Measurements from ENCODE around the gene AP5S1. TPM values are rescaled to one million over a fixed set of nuclear protein-coding genes. Genes with fewer than 3 reads are reported as not detected.

The AP5S1 gene
- total and polyA plus RNA-seq, 2 of the 13 experiments (the other 11 are each of a cell fraction or from before 2014, with no cell fraction given): 7.9 to 23.2 TPM

GRCh38 chr20:3846740-3847428, 26.5 kb downstream of the AP5S1 start, which contains the start of gene MAVS (continued):
- no peak for TF ChIP-seq ADNP (CRISPR knock-in tag; IDR thresholded peaks at IDR 0.05)
- peak; percentile 88 for TF ChIP-seq HES4 (CRISPR knock-in tag; IDR thresholded peaks at IDR 0.05; ENCODE audit: borderline replicate concordance)
- TF ChIP-seq ZNF207 (IDR thresholded peaks at IDR 0.05; ENCODE audit: borderline replicate concordance): no peak
- TF ChIP-seq TAF15 (IDR thresholded peaks at IDR 0.05; ENCODE audit: low read depth, low read length, poor library complexity, severe bottlenecking): no peak
- peak; percentile 85 for TF ChIP-seq KMT2B (CRISPR knock-in tag; IDR thresholded peaks at IDR 0.05)
- TF ChIP-seq CC2D1A (CRISPR knock-in tag; IDR thresholded peaks at IDR 0.05): no peak
- TF ChIP-seq TRAFD1 (CRISPR knock-in tag; IDR thresholded peaks at IDR 0.05; ENCODE audit: borderline replicate concordance): no peak
- peak; percentile 16 for TF ChIP-seq TEAD3 (CRISPR knock-in tag; optimal IDR thresholded peaks at IDR 0.05; ENCODE audit: borderline replicate concordance)
- TF ChIP-seq ZNF326 (CRISPR knock-in tag; IDR thresholded peaks at IDR 0.05; ENCODE audit: borderline replicate concordance): peak; percentile 35; the same call in 1 of the 2 replicates
- TF ChIP-seq ZNF558 (CRISPR knock-in tag; IDR thresholded peaks at IDR 0.05; ENCODE audit: borderline replicate concordance): peak; percentile 94
- TF ChIP-seq CREBL2 (CRISPR knock-in tag; IDR thresholded peaks at IDR 0.05; ENCODE audit: borderline replicate concordance): no peak; the same call in 1 of the 2 replicates
- no peak; the same call in 1 of the 2 replicates for TF ChIP-seq ZNF598 (CRISPR knock-in tag; IDR thresholded peaks at IDR 0.05; ENCODE audit: borderline replicate concordance)
- TF ChIP-seq, protein P1, sequence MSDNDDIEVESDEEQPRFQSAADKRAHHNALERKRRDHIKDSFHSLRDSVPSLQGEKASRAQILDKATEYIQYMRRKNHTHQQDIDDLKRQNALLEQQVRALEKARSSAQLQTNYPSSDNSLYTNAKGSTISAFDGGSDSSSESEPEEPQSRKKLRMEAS (IDR thresholded peaks at IDR 0.05): peak; percentile 74
- no peak; the same call in 1 of the 2 replicates for TF ChIP-seq ZNF441 (CRISPR knock-in tag; IDR thresholded peaks at IDR 0.05; ENCODE audit: borderline replicate concordance)
- TF ChIP-seq SNAPC5 (CRISPR knock-in tag; IDR thresholded peaks at IDR 0.05; ENCODE audit: borderline replicate concordance): no peak; the same call in 1 of the 2 replicates
- TF ChIP-seq, protein P2, sequence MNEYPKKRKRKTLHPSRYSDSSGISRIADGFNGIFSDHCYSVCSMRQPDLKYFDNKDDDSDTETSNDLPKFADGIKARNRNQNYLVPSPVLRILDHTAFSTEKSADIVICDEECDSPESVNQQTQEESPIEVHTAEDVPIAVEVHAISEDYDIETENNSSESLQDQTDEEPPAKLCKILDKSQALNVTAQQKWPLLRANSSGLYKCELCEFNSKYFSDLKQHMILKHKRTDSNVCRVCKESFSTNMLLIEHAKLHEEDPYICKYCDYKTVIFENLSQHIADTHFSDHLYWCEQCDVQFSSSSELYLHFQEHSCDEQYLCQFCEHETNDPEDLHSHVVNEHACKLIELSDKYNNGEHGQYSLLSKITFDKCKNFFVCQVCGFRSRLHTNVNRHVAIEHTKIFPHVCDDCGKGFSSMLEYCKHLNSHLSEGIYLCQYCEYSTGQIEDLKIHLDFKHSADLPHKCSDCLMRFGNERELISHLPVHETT (CRISPR knock-in tag; conservative IDR thresholded peaks at IDR 0.05): peak; percentile 45
- peak; percentile 63; the same call in 1 of the 2 replicates for TF ChIP-seq KDM3A (CRISPR knock-in tag; IDR thresholded peaks at IDR 0.05; ENCODE audit: low read depth)
- peak; percentile 85; the same call in 1 of the 2 replicates for TF ChIP-seq RFXANK (CRISPR knock-in tag; IDR thresholded peaks at IDR 0.05)
- peak; percentile 16; the same call in 1 of the 2 replicates for TF ChIP-seq ISX (CRISPR knock-in tag; conservative IDR thresholded peaks at IDR 0.05)
- peak; percentile 99 for TF ChIP-seq ZNF703 (CRISPR knock-in tag; IDR thresholded peaks at IDR 0.05; ENCODE audit: borderline replicate concordance)
- TF ChIP-seq ZSCAN9 (CRISPR knock-in tag; IDR thresholded peaks at IDR 0.05; ENCODE audit: borderline replicate concordance): peak; percentile 65
- TF ChIP-seq AKAP8 (CRISPR knock-in tag; IDR thresholded peaks at IDR 0.05): peak; percentile 78
- peak; percentile 85; the same call in 1 of the 2 replicates for TF ChIP-seq REPIN1 (CRISPR knock-in tag; IDR thresholded peaks at IDR 0.05; ENCODE audit: borderline replicate concordance, low read depth)
- TF ChIP-seq ZNF546 (CRISPR knock-in tag; conservative IDR thresholded peaks at IDR 0.05): peak; percentile 99
- TF ChIP-seq, protein P3, sequence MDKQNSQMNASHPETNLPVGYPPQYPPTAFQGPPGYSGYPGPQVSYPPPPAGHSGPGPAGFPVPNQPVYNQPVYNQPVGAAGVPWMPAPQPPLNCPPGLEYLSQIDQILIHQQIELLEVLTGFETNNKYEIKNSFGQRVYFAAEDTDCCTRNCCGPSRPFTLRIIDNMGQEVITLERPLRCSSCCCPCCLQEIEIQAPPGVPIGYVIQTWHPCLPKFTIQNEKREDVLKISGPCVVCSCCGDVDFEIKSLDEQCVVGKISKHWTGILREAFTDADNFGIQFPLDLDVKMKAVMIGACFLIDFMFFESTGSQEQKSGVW (CRISPR knock-in tag; IDR thresholded peaks at IDR 0.05; ENCODE audit: borderline replicate concordance): no peak
- peak; percentile 88 for TF ChIP-seq ZMAT3 (CRISPR knock-in tag; conservative IDR thresholded peaks at IDR 0.05)
- no peak for TF ChIP-seq SMARCC2 (IDR thresholded peaks at IDR 0.05)

Measured in HepG2 (cell line).